Kidney (tissue), 14 donors: Measurements from ENCODE around the gene CACNB4. TPM values are rescaled to one million over a fixed set of nuclear protein-coding genes. Genes with fewer than 3 reads are reported as not detected.

ENCODE experiments used
- DNase-seq, 5 donors: peaks; one replicate each; pipeline ENCODE4 v3.0.0-alpha.2; 2013 to 2020
- FAIRE-seq: peaks from 2 replicates; lab custom pipeline; 2012; peaks lifted over from hg19 to GRCh38; lab: Jason Lieb, UNC
- H3K27ac ChIP-seq, 2 donors: one replicate each; pipeline ENCODE4 v1.7.0; 2013; ENCODE audit warnings: low read depth in 2 of 2, low read length in 2 of 2, inconsistent platforms in 1 of 2
- H3K27me3 ChIP-seq: one replicate; pipeline ENCODE4 v1.7.1; 2013; ENCODE audit warnings: low read length, inconsistent platforms; ENCODE audit not compliant: control insufficient read depth, insufficient read depth
- H3K36me3 ChIP-seq, 3 donors: one replicate each; pipeline versions ENCODE4 v1.7.0 to v1.7.1; 2013; ENCODE audit warnings: low read length in 3 of 3, control low read depth in 1 of 3, inconsistent platforms in 1 of 3; ENCODE audit not compliant: insufficient read depth in 3 of 3, control insufficient read depth in 2 of 3
- H3K4me1 ChIP-seq, 3 donors: one replicate each; pipeline versions ENCODE4 v1.7.0 to v1.7.1; 2013; ENCODE audit warnings: low read length in 3 of 3, inconsistent platforms in 1 of 3, low read depth in 1 of 3; ENCODE audit not compliant: control insufficient read depth in 2 of 3, insufficient read depth in 2 of 3
- H3K4me3 ChIP-seq, 3 donors: one replicate each; pipeline versions ENCODE4 v1.7.0 to v1.8.1; 2013; ENCODE audit warnings: low read length in 3 of 3, control low read depth in 1 of 3, inconsistent platforms in 1 of 3
- H3K9ac ChIP-seq, 3 donors: one replicate each; pipeline versions ENCODE4 v1.7.0 to v1.7.1; 2013; ENCODE audit warnings: low read length in 3 of 3, control low read depth in 1 of 3, inconsistent platforms in 1 of 3
- H3K9me3 ChIP-seq, 3 donors: one replicate each; pipeline versions ENCODE4 v1.7.0 to v1.7.1; 2013; ENCODE audit warnings: low read length in 3 of 3, control low read depth in 1 of 3, inconsistent platforms in 1 of 3; ENCODE audit not compliant: control insufficient read depth in 2 of 3, insufficient read depth in 1 of 3
- CTCF ChIP-seq: IDR thresholded peaks from 3 replicates; pipeline ENCODE4 v1.5.1; 2012; ENCODE audit warnings: mild to moderate bottlenecking, moderate library complexity, borderline replicate concordance; ENCODE audit not compliant: insufficient read depth; ENCODE audit errors: extremely low read depth
- intact Hi-C: fragments of 100-400 bp; cut with DNase I; formaldehyde crosslinking; loops from one replicate; pipeline ENCODE4 v1.11.1; 2022
- polyA plus RNA-seq: library from polyadenylated mRNA; stranded (reverse); fragments of 350-450 nt; fragmentation: Illumina TruSeq; extraction: RNeasy Lipid Tissue Mini Kit (QIAGEN cat#74804); gene quantifications from one replicate; pipeline ENCODE4 v1.2.3, GENCODE V29; 2014; ENCODE audit warnings: low read depth, low replicate concordance; ENCODE audit not compliant: insufficient read depth
- total RNA-seq: library from RNA; stranded (reverse); fragmentation: NEBNext Ultra II Directional; extraction: Animal tissue kit (Norgen Biotek cat#: 25700); gene quantifications from one replicate; pipeline ENCODE4 v1.2.1, GENCODE V29; 2021
- donor health status: control.
- donor health status: control.
- donor health status: control.
- donor health status: control.
- donor health status: control.
- donor health status: DM: yes; HTN: yes; CAD: no.
- donor health status: Normal renal cell carcinoma (clear cell type).

The CACNB4 gene
- total and polyA plus RNA-seq, 2 donors from 2014 or later = 1.3 to 2.2 TPM

DNA sequence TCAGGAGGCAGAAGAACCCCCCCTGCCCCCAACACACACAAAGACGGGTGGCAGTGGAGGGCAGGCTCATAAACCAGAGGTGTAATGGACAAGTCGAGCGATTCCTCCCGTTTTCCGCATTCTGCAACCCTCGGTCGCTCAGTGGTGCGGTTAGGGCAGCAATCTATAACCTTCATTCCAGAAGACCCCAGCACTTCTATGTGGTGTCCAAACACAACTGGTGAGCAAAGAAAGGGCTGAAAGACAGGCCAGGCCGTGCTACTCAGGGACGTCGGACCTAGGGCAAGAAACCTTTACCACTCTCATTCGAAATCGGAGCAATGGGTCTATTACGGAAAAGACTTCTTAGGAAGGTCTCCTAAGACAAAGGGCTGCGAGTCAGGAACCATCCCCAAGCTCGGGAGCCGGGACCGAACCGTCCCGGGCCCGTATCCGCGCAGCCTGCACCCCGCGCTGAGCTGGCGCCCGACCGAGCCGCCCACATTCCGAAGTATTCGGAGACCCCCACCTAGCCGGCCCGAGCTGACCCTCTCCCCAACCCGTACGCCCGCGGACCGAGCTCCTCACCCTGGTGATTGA, 271.2 kb downstream of the CACNB4 start:
- Histone ChIP-seq H3K4me3 (peak overlapping the region; percentile 84 to 98 (median 90)), H3K27me3 (no peaks in the 10 kb centered on the region), H3K36me3 (no peaks in the 10 kb centered on the region), H3K27ac (peak overlapping the region; percentile 85 to 87), H3K9ac (peak overlapping the region; percentile 91 to 95 (median 92)), H3K9me3 (no peaks in the 10 kb centered on the region), H3K4me1 (peaks cover 0 to 4% (median 3%) of the 10 kb centered on the region in 3 donors)
- intact Hi-C loops = no loop called here
- no peak for TF ChIP-seq CTCF
- peak; percentile 38 to 66 (median 62) for DNase-seq
- FAIRE-seq = no peak

DNA sequence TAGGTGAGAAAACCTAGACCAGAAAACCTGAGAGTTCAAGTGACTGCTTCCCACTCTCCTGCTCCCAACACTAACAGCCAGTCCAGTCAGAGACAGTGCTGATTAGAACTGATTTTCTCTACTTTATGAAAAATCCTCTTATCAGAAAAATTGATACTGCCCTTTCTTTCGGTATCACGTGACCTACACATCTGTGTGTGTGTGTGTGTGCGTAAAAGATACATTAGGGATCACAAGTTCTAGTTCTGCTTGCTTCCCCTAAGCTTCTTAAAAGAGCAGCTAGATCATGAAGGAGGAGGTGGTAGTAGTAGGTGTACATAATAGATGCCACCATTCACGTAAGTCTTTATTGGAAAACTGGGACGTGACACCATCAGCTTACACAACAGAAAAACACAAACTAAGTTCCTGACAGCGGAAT, 272.1 kb downstream of the CACNB4 start:
- FAIRE-seq = no peak
- Histone ChIP-seq H3K9ac (peak overlapping the region; percentile 91 to 95 (median 92)), H3K4me1 (peaks cover 0 to 4% (median 3%) of the 10 kb centered on the region in 3 donors), H3K9me3 (no peaks in the 10 kb centered on the region), H3K4me3 (peak overlapping the region; percentile 84 to 98 (median 90)), H3K27ac (peak overlapping the region in 1 of 2 donors; percentile 13), H3K36me3 (no peaks in the 10 kb centered on the region), H3K27me3 (no peaks in the 10 kb centered on the region)
- no peak for TF ChIP-seq CTCF
- intact Hi-C loops = no loop called here
- peak in 1 of 5 donors; percentile 14 for DNase-seq

DNA sequence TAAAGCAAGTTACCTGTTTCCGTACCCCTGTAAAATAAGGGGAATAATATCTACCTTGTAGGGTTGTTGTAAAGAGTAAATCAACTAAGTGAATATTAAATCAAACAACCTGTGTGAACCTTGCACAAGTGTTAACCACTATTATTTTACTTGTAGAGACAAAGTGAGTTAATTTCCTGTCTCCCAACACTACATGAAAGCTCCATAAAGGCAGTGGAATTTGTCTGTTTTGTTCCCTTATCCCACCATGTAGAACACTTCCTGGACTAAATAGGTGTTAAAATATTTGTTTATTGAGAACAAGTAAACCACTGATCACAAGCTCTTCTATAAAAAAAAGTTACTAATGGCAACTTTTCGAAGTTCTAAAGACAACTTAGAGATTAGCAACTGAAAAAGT, 274.0 kb downstream of the CACNB4 start:
- DNase-seq = no peak
- H3K9ac ChIP-seq = no peak overlapping the region

More for the DNA sequence above, 274.0 kb downstream of the CACNB4 start:
- Histone ChIP-seq H3K4me1 (peaks cover 0 to 4% (median 3%) of the 10 kb centered on the region in 3 donors), H3K9me3 (no peaks in the 10 kb centered on the region), H3K36me3 (no peaks in the 10 kb centered on the region), H3K27me3 (no peaks in the 10 kb centered on the region), H3K4me3 (no peak overlapping the region), H3K27ac (no peak overlapping the region)
- TF ChIP-seq CTCF = no peak
- intact Hi-C loops = no loop called here
- FAIRE-seq = no peak
